Measurements from ENCODE around the gene MEIOSIN.

GRCh38 chr19:45705115-45705514, 28.1 kb upstream of the MEIOSIN start:
- TF ChIP-seq EP300 (IDR thresholded peaks at IDR 0.05): no peak
- no peak for TF ChIP-seq POLR2A (IDR thresholded peaks at IDR 0.05)
- no peak for TF ChIP-seq CTCF (IDR thresholded peaks at IDR 0.05)
